Activated CD4-positive, alpha-beta T cell treated with anti-CD3 and anti-CD28 coated beads, Interleukin-2, amount 50 U/mL, for 48 hours (primary cell): Measurements from ENCODE around the gene PALM.
A peak's percentile ranks its signal among the peaks of the same experiment; 100 is the strongest.

ENCODE experiments used
- DNase-seq, 2 experiments: peaks; one replicate each; pipeline ENCODE4 v3.0.0-alpha.2; 2020

Gene PALM

GRCh38 chr19:755063-755462 is 46.3 kb downstream of the PALM start:
- DNase-seq, result no peak

- DNase-seq, result peak in 1 of 2 experiments; percentile 24
Observed at GRCh38 chr19:756236-756635, 47.5 kb downstream of the PALM start.

GRCh38 chr19:756821-757688 is 48.3 kb downstream of the PALM start:
- no peak for DNase-seq

GRCh38 chr19:757811-758668 is 49.3 kb downstream of the PALM start:
- no peak for DNase-seq

GRCh38 chr19:763181-763580 is 54.4 kb downstream of the PALM start:
- no peak for DNase-seq

GRCh38 chr19:763869-764268 is 55.1 kb downstream of the PALM start:
- no peak for DNase-seq

- no peak for DNase-seq
Observed at GRCh38 chr19:764301-764700, 55.6 kb downstream of the PALM start.

GRCh38 chr19:765179-765738 is 56.5 kb downstream of the PALM start:
- DNase-seq, result no peak

GRCh38 chr19:768424-768823 is 59.7 kb downstream of the PALM start:
- no peak for DNase-seq

GRCh38 chr19:769616-770015 is 60.9 kb downstream of the PALM start:
- no peak for DNase-seq

- DNase-seq, result peak; percentile 37 to 45
Observed at GRCh38 chr19:771332-771785, 62.6 kb downstream of the PALM start.

- DNase-seq, result no peak
Observed at GRCh38 chr19:772063-772462, 63.3 kb downstream of the PALM start.

- DNase-seq, result no peak
Observed at GRCh38 chr19:772730-773436, 64.1 kb downstream of the PALM start.

GRCh38 chr19:776549-776948 is 67.8 kb downstream of the PALM start:
- DNase-seq, result no peak

- no peak for DNase-seq
Observed at GRCh38 chr19:778910-779653, 70.3 kb downstream of the PALM start.

- DNase-seq, result no peak
Observed at GRCh38 chr19:780935-781334, 72.2 kb downstream of the PALM start.

GRCh38 chr19:781800-782184 is 73.1 kb downstream of the PALM start:
- DNase-seq, result no peak

GRCh38 chr19:782185-782877 is 73.6 kb downstream of the PALM start:
- no peak for DNase-seq

GRCh38 chr19:782878-783668 is 74.3 kb downstream of the PALM start:
- DNase-seq, result no peak

- no peak for DNase-seq
Observed at GRCh38 chr19:784541-784940, 75.8 kb downstream of the PALM start.

- DNase-seq, result no peak
Observed at GRCh38 chr19:787536-787935, 78.8 kb downstream of the PALM start.
